Measurements from ENCODE around the gene PRRT2.
"Not testable (repeated sequence)": the region's sequence is repeated elsewhere in the genome, so short reads cannot be mapped to it uniquely, and the experiment has no call there.

Gene PRRT2

GRCh38 chr16:29811896-29812665, at the start of gene PRRT2:
Gene PRRT2 (plus strand): TSS chr16:29812193. CDS start chr16:29813055, 862 bp downstream.
- peak; percentile 60 for DNase-seq

- DNase-seq, result no peak
Measured at GRCh38 chr16:29763326-29763725, 48.7 kb upstream of the PRRT2 start.

DNA sequence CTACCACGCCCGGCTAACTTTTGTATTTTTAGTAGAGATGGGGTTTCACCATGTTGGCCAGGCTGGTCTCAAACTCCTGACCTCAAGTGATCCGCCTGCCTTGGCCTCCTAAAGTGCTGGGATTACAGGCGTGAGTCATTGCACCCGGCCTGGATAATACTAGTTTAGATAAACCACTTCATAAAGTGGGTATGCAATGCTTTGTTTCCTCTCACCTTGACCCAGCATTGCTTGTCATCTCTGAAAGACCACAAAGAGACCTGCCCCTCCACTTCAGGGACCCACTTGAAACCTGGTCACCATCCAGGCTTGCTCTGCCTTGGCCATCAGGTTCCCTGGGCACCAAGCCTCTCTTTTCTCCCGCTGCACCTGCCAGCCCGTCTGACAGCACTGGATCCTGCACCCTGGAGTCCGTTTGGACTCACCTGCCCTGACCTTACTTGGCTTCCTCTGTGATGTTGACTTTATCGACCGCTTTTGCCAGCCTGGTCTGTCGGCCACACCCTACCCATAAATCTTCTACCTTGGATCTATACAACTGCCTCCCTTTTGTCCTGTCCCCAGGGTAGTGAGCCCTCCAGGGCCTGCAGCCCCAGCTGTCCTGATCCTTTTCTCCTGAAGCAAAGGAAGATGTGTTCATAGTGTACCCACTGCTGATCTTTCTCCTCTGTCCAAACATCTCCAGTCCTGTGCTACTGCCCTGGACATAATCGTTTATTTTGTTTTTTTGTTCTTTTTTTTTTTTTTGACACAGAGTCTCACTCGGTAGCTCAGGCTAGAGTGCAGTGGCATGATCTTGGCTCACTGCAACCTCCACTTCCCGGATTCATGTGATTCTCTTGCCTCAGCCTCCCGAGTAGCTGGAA, 46.6 kb upstream of the PRRT2 start:
- DNase-seq, result no peak

DNA sequence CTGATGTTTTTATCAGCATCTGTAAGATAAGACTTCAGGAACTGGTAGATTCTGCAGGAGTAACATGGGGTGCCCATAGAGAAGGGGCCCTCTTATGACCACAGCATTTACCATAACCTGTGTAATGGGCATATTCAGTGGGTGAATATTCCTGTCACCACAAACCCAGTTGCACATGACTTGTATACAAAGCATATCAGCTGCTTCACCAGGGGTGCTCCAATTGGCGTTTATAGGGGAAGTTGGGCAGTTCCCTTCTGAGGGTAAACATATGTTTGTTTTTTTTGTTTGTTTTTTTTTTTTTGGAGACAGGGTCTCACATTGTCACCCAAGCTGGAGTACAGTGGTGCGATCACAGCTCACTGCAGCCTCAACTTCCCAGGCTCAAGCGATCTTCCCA, 45.4 kb upstream of the PRRT2 start:
- no peak for DNase-seq

DNA sequence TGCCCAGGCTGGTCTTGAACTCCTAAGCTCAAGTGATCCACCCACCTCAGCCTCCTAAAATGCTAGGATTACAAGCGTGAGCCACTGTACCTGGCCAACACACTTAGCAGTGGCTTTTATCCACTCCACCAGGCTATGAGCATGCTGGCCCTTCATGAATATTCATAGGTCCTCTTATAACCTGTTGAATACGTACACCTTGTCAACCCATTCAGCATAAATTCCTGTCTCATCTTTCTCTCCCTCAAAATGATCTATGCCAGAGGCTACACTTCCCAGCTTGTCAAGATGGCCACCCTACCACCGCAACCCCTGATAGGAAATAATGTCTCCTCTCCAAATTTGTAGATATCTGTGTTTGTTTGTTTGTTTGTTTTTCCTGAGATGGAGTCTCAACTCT, 44.9 kb upstream of the PRRT2 start:
- DNase-seq, result no peak

GRCh38 chr16:29769507-29769906, 42.5 kb upstream of the PRRT2 start:
- DNase-seq, result no peak

GRCh38 chr16:29770250-29770929, 41.6 kb upstream of the PRRT2 start:
- DNase-seq, result no peak

- DNase-seq, result not testable (repeated sequence)
Measured at GRCh38 chr16:29772330-29772729, 39.7 kb upstream of the PRRT2 start.

DNA sequence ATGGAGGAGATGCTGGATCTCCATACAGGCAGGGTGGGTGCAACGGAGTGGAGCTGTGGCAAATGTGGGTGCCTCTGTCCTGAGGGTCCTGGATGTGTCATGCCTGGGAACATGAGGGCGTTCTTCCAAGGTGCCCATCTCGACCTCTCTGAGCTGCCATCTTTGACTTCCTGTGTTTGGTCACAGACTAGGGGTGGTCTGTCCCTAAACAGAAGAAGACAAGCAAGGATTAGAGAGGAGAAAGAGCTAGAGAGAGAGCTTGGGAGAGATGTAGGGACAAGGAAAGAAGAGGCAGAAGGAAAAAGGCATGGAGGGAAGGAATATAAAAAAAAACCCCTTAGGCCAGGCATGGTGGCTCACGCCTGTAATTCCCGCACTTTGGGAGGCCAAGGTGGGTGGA, 37.3 kb upstream of the PRRT2 start:
- no peak for DNase-seq

DNA sequence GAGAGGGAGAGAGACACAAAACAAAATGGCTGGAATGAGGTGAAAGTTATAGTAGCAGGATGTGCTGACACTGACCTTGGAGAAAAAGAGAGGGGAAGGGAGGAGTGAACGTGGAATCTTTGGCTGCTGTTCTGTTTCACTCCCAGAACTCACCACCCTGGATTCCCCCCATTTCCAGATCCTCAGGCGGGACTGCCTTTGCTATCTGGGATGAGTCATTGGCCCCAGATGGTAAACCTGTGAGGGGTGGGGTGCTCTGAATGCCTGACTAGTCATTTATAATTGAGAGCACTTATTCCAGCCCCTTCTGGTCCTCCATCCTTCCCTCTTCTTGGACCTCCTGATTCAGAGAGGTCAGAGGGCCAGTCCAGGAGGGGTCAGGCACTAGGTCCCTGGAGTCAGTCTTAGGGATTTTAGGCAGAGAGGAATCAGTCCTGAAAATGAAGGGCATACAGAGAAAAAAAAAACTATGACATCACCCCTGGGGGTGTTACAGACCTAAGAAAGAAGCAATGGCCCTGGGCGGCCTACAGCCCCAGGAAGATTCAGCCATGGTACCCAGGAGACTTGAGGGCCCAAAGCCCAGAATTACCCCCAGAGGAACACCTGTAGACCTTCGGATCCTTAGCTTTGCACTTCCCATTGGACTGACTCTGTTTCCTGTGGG, 36.1 kb upstream of the PRRT2 start:
- DNase-seq, result no peak

DNA sequence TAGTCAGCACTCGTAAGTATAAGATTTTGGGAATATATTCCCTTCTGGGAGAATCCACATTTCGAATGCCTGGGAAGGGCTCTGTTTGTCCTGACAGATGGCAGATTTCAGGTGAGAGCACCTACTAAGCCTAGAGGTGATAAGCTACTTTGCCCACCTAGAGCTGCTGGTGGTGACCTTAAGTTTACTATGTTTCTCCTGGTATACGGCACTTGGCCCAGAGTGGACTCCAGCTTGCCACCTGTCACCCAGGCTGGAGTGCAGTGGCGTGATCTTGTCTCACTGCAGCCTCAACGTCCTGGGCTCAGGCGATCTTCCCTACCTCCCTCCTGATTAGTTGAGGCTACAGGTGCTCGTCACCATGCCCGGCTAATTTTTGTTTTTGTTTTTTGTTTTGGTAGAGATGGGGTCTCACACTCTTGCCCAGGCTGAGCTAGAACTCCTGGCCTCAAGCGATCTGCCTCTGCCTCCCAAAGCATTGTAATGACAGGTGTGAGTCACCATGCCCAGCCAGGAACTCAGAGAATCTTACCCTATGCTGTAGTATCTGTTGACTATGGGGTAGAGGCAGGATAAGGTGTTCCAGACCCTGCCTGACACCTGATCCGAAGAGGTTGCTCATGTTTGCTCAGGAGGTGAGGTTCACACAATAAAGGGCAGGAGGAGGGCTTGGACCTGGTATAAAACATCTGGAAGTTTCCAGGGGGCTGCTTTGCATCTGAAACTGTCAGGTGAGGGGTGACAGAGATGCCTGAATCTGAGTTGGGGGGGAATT, 34.2 kb upstream of the PRRT2 start, which contains the start of gene ZG16:
ZG16 (plus strand) TSS at position 681 of the 775 bp plus-strand sequence. CDS start 1,011 bp downstream, outside the sequence.
- DNase-seq, result no peak

GRCh38 chr16:29779474-29779873, 32.5 kb upstream of the PRRT2 start:
- DNase-seq, result no peak

DNA sequence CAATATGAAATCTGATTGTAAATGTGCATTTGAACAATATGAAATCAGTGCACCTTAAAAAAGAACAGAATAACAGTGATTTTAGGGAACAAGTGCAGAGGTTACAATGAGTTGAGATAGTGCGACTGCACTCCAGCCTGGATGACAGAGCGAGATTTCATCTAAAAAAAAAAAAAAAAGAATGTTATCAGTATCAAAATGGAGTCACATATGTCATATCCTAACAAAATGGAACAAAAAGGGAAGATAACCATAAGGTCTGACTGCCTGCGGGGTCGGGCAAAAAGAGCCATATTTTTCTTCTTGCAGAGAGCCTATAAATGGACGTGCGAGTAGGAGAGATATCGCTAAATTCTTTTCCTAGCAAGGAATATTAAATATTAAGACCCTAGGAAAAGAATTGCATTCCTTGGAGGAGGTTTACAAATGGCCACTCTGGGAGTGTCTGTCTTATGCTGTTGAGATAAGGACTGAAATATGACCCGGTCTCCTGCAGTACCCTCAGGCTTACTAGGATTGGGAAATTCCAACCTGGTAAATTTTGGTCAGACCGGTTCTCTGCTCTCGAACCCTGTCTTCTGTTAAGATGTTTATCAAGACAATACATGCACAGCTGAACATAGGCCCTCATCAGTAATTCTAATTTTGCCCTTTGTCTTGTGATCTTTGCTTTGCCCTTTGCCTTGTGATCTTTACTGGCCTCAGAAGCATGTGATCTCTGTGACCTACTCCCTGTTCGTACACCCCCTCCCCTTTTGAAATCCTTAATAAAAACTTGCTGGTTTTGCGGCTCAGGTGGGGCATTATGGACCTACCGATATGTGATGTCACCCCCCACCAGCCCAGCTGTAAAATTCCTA, 28.7 kb upstream of the PRRT2 start:
- not testable (repeated sequence) for DNase-seq

DNA sequence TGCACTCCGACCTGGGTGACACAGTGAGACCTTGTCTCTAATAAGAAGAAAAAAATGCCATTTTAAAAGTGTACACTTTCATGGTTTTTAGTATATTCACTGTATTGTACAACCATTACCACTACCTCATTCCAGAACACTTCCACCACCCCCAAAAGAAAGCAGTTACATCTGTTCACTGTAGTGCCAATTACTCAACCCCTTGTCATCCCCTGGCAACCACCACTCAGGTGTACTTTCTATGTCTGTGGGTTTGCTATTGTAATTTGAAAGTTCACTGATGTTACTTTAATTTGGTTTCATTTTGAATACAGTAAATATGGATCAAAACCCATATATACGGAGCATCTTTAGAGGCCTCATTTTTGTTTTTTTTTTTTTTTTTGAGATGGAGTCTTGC, 27.8 kb upstream of the PRRT2 start:
- peak; percentile 25 for DNase-seq

DNA sequence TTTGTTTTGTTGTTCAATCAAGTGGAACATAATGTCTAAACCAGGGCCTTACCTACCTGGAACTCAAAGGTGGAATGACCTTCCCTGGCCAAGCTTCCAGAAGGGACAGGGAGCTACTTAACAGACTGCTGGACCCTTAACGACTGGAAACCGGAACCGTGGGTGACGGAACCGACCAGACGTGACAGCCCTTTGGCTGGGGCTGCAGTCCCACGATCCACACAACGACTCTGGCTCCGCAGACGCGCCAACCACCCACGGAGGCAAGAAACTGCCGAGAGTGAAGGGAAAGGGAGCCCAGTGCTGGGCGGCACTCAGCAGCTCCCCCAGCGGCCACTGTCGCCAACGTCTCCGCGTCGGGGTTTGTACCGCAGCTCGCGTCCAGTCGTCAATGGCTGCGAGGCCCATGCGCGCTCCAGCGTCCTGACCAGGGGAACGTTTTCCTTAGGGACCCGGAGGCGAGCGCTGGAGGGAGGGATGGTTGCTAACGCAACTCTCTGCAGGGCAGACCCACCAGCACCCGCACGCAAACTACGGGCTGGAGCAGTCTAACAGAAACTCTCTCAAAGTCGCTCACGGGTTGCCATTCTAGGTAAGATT, 27.0 kb upstream of the PRRT2 start:
- peak; percentile 75 for DNase-seq

DNA sequence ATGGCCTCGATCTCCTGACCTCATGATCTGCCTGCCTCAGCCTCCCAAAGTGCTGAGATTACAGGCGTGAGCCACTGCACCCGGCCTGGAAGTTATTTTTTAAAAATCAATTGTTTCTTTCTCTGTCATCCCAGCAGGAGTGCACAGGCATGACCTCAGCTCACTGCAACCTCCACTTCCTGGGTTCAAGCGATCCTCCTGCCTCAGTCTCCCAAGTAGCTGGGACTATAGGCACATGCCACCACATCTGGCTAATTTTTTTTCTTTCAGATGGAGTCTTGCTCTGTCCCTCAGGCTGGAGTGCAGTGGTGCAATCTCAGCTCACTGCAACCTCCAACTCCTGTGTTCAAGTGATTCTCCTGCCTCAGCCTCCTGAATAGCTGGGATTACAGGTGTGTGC, 24.8 kb upstream of the PRRT2 start:
- not testable (repeated sequence) for DNase-seq

GRCh38 chr16:29789775-29790182, 22.2 kb upstream of the PRRT2 start:
- no peak for DNase-seq

- peak; percentile 100 for DNase-seq
Measured at GRCh38 chr16:29790183-29790948, 21.6 kb upstream of the PRRT2 start, which contains the start of gene KIF22. Gene KIF22 (plus strand): TSS chr16:29790751. CDS start chr16:29790760, 9 bp downstream.
